Measurements from ENCODE around the gene TRPM4. TPM values are rescaled to one million over a fixed set of nuclear protein-coding genes. Genes with fewer than 3 reads are reported as not detected.
"Not testable (repeated sequence)": the region's sequence is repeated elsewhere in the genome, so short reads cannot be mapped to it uniquely, and the experiment has no call there.

The TRPM4 gene
- total RNA-seq, 1 donor: 15.0 TPM

GRCh38 chr19:49161987-49162386 is 4.4 kb downstream of the TRPM4 start:
- no peak for DNase-seq (ENCODE audit: low read depth)
- no peak overlapping the region for H3K4me3 ChIP-seq (ENCODE audit: low read depth, low read length)
- TF ChIP-seq CTCF (IDR thresholded peaks at IDR 0.05; ENCODE audit: insufficient read depth, low read length): no peak

- DNase-seq (ENCODE audit: low read depth): no peak
- H3K4me3 ChIP-seq (ENCODE audit: low read depth, low read length): no peak overlapping the region
- TF ChIP-seq CTCF (IDR thresholded peaks at IDR 0.05; ENCODE audit: insufficient read depth, low read length): no peak
Observed at GRCh38 chr19:49165111-49165750, 7.6 kb downstream of the TRPM4 start.

- no peak overlapping the region for H3K4me3 ChIP-seq (ENCODE audit: low read depth, low read length)
- TF ChIP-seq CTCF (IDR thresholded peaks at IDR 0.05; ENCODE audit: insufficient read depth, low read length): no peak
- no peak for DNase-seq (ENCODE audit: low read depth)
Observed at GRCh38 chr19:49165865-49166301, 8.3 kb downstream of the TRPM4 start.

GRCh38 chr19:49167857-49168409 is 10.3 kb downstream of the TRPM4 start:
- TF ChIP-seq CTCF (IDR thresholded peaks at IDR 0.05; ENCODE audit: insufficient read depth, low read length): no peak
- no peak for DNase-seq (ENCODE audit: low read depth)
- H3K4me3 ChIP-seq (ENCODE audit: low read depth, low read length): no peak overlapping the region

- H3K4me3 ChIP-seq (ENCODE audit: low read depth, low read length): no peak overlapping the region
- no peak for TF ChIP-seq CTCF (IDR thresholded peaks at IDR 0.05; ENCODE audit: insufficient read depth, low read length)
- DNase-seq (ENCODE audit: low read depth): no peak
Observed at GRCh38 chr19:49168421-49168820, 10.8 kb downstream of the TRPM4 start.

- TF ChIP-seq CTCF (IDR thresholded peaks at IDR 0.05; ENCODE audit: insufficient read depth, low read length): no peak
Observed at GRCh38 chr19:49173198-49173597, 15.6 kb downstream of the TRPM4 start.

GRCh38 chr19:49180659-49181058 is 23.1 kb downstream of the TRPM4 start:
- H3K4me3 ChIP-seq (ENCODE audit: low read depth, low read length): no peak overlapping the region
- TF ChIP-seq CTCF (IDR thresholded peaks at IDR 0.05; ENCODE audit: insufficient read depth, low read length): no peak
- no peak for DNase-seq (ENCODE audit: low read depth)

More at GRCh38 chr19:49173198-49173597, 15.6 kb downstream of the TRPM4 start:
- no peak for DNase-seq (ENCODE audit: low read depth)
- no peak overlapping the region for H3K4me3 ChIP-seq (ENCODE audit: low read depth, low read length)

GRCh38 chr19:49182010-49182847 is 24.6 kb downstream of the TRPM4 start:
- DNase-seq (ENCODE audit: low read depth); H3K4me3 ChIP-seq (ENCODE audit: low read depth, low read length): not testable (repeated sequence)

All from fibroblast of the aortic adventitia (primary cell).